Mesothelial cell of epicardium (in vitro differentiated cells): Measurements from ENCODE around the gene LTN1. TPM values are rescaled to one million over a fixed set of nuclear protein-coding genes. Genes with fewer than 3 reads are reported as not detected.

Experiments
- DNase-seq, 2 experiments: peaks; one replicate each; pipeline ENCODE4 v3.0.0; 2021; ENCODE audit warnings: low spot score in 2 of 2; ENCODE audit not compliant: unreplicated experiment in 2 of 2
- H3K27ac Mint-ChIP-seq: 2 replicates; pipeline ENCODE4 v1.8.0; 2021; ENCODE audit warnings: mixed read lengths
- H3K27me3 Mint-ChIP-seq: 2 replicates; pipeline ENCODE4 v1.8.0; 2021; ENCODE audit warnings: low read depth, mixed read lengths
- H3K36me3 Mint-ChIP-seq: 2 replicates; pipeline ENCODE4 v1.8.0; 2021; ENCODE audit warnings: mixed read lengths
- H3K4me1 Mint-ChIP-seq: 2 replicates; pipeline ENCODE4 v1.8.0; 2021; ENCODE audit warnings: mixed read lengths
- H3K4me3 Mint-ChIP-seq: 2 replicates; pipeline ENCODE4 v1.8.0; 2021; ENCODE audit warnings: mild to moderate bottlenecking, moderate library complexity, mixed read lengths
- H3K9me3 Mint-ChIP-seq: 2 replicates; pipeline ENCODE4 v1.8.0; 2021; ENCODE audit warnings: mixed read lengths
- total RNA-seq: library from RNA; stranded (reverse); gene quantifications from 3 replicates; pipeline ENCODE4 v1.2.1, GENCODE V29; 2021
- TF ChIP-seq, protein P1 (sequence below): fragments of 200-600 bp; sonication (generic); IDR thresholded peaks from one replicate; pipeline ENCODE4 v1.5.0; 2021; ENCODE audit warnings: antibody characterized with exemption; ENCODE audit not compliant: unreplicated experiment

The LTN1 gene
- total RNA-seq, 1 donor from 2014 or later: 31.1 TPM

- TF ChIP-seq, protein P1, sequence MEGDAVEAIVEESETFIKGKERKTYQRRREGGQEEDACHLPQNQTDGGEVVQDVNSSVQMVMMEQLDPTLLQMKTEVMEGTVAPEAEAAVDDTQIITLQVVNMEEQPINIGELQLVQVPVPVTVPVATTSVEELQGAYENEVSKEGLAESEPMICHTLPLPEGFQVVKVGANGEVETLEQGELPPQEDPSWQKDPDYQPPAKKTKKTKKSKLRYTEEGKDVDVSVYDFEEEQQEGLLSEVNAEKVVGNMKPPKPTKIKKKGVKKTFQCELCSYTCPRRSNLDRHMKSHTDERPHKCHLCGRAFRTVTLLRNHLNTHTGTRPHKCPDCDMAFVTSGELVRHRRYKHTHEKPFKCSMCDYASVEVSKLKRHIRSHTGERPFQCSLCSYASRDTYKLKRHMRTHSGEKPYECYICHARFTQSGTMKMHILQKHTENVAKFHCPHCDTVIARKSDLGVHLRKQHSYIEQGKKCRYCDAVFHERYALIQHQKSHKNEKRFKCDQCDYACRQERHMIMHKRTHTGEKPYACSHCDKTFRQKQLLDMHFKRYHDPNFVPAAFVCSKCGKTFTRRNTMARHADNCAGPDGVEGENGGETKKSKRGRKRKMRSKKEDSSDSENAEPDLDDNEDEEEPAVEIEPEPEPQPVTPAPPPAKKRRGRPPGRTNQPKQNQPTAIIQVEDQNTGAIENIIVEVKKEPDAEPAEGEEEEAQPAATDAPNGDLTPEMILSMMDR: no peak
- Mint-ChIP-seq H3K4me1 (peaks cover 20% of the 10 kb centered on the region), H3K27ac (no peak overlapping the region), H3K4me3 (no peak overlapping the region), H3K36me3 (peaks cover 21% of the 10 kb centered on the region), H3K9me3 (no peaks in the 10 kb centered on the region), H3K27me3 (no peaks in the 10 kb centered on the region)
- DNase-seq: no peak
Measured at GRCh38 chr21:29030909-29031308, 38.2 kb upstream of the LTN1 start.

- H3K4me3 Mint-ChIP-seq: no peak overlapping the region
- peaks cover 19% of the 10 kb centered on the region for H3K36me3 Mint-ChIP-seq
- no peaks in the 10 kb centered on the region for H3K27me3 Mint-ChIP-seq
- no peak for DNase-seq
- no peak overlapping the region for H3K27ac Mint-ChIP-seq
- peaks cover 26% of the 10 kb centered on the region for H3K4me1 Mint-ChIP-seq
- no peaks in the 10 kb centered on the region for H3K9me3 Mint-ChIP-seq
- TF ChIP-seq, protein P1: no peak
Measured at GRCh38 chr21:29029524-29029923, 36.8 kb upstream of the LTN1 start.

- Mint-ChIP-seq H3K9me3 (no peaks in the 10 kb centered on the region), H3K27ac (peak overlapping the region; percentile 100), H3K27me3 (no peaks in the 10 kb centered on the region), H3K4me3 (peak overlapping the region; percentile 98), H3K4me1 (peaks cover 21% of the 10 kb centered on the region), H3K36me3 (peaks cover 1% of the 10 kb centered on the region)
- TF ChIP-seq, protein P1: no peak
- no peak for DNase-seq
Measured at GRCh38 chr21:29025328-29025713, 32.6 kb upstream of the LTN1 start.

DNA sequence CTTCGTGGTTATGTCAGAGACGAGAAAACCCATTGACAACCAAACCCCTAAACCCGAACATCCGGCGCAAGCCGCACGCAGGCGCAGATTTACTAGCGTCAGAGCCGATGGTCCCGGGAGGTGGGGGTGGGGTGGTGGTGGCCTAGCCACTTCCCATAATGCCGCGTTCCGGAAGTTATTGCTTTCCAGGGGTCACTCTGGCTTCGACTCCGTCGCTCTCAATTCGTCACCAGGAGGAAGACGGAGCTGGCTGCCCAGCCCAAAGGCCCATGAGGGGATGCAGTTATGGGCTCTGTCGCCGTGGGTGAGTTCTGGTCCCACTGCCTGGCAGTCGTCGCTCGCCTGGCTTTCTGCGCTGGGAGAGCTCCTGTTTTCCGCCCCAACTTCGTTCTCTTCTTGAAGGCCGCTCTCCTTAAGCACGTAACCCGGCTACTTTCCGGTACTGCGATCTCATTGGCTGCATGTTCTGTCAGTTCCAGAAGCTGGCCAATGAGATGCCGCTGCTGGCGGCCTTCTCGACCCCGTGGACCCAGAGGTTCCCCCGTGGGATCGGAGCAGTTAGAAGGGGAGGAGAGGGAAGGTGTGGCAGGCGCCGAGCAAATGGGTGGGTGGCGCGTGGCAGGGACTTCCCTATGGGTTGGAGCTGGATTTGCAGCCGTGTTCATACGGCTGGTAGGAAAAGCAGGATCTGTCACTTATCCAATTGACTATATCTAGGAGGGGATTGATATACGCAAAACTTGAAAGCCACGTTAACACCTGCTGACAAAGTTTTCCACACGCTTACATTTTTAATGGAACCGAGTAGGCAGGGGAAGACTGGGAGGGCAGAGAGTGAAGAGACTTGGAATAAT lies 32.0 kb upstream of the LTN1 start, which contains the start of gene USP16:
Gene USP16 (plus strand): TSS at position 195 of the 854 bp plus-strand sequence. CDS start 3,246 bp downstream, outside the sequence.
- Mint-ChIP-seq H3K4me3 (peak within 1 kb of the TSS; percentile 98), H3K4me1 (peaks cover 21% of the 10 kb centered on the region), H3K9me3 (no peaks in the 10 kb centered on the region), H3K27me3 (no peaks in the 10 kb centered on the region), H3K36me3 (peaks cover 1% of the 10 kb centered on the region), H3K27ac (peak within 1 kb of the TSS; percentile 100)
- peak; percentile 83 to 98 for DNase-seq
- TF ChIP-seq, protein P1: no peak

DNA sequence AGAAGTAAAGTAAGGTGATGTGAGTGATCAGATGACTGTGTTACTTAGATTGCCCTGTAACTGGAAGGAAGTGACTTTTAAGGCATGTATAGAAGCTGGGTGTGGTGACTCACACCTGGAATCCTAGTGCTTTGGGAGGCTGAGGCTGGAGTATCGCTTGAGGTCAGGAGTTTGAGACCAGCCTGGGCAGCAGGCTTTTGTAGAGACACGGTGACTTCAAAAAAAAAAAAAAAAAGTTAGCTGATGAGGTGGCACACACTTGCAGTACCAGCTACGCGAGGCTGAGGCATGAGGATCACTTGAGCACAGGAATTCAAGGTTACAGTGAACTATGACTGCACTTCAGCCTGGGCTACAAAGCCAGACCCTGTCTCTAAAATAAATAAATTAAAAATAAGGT lies 29.5 kb upstream of the LTN1 start:
- H3K36me3 Mint-ChIP-seq: no peaks in the 10 kb centered on the region
- peaks cover 31% of the 10 kb centered on the region for H3K4me1 Mint-ChIP-seq
- TF ChIP-seq, protein P1: no peak
- H3K9me3 Mint-ChIP-seq: no peaks in the 10 kb centered on the region
- no peak overlapping the region for H3K27ac Mint-ChIP-seq
- peaks cover 9% of the 10 kb centered on the region for H3K27me3 Mint-ChIP-seq
- H3K4me3 Mint-ChIP-seq: no peak overlapping the region
- DNase-seq: no peak
